Stimulated activated CD8-positive, alpha-beta memory T cell treated with anti-CD3 and anti-CD28 coated beads, Interleukin-4, amount 100 ng/mL, for 4 hours (primary cell): ENCODE results near the gene METTL17.

Source experiments
- DNase-seq, 2 donors: peaks; one replicate each; pipeline ENCODE4 v3.0.0-alpha.2; 2020; ENCODE audit warnings: low read depth in 2 of 2, low spot score in 1 of 2

Gene METTL17

GRCh38 chr14:21041676-21042433 is 52.1 kb downstream of the METTL17 start, which contains the start of gene RNASE7:
Gene RNASE7, plus strand, starts transcription at chr14:21042362. Its CDS starts 631 bp downstream, at chr14:21042993.
- no peak for DNase-seq

- DNase-seq, result no peak
These were observed 53.1 kb downstream of the METTL17 start for GRCh38 chr14:21042918-21043317.

DNA sequence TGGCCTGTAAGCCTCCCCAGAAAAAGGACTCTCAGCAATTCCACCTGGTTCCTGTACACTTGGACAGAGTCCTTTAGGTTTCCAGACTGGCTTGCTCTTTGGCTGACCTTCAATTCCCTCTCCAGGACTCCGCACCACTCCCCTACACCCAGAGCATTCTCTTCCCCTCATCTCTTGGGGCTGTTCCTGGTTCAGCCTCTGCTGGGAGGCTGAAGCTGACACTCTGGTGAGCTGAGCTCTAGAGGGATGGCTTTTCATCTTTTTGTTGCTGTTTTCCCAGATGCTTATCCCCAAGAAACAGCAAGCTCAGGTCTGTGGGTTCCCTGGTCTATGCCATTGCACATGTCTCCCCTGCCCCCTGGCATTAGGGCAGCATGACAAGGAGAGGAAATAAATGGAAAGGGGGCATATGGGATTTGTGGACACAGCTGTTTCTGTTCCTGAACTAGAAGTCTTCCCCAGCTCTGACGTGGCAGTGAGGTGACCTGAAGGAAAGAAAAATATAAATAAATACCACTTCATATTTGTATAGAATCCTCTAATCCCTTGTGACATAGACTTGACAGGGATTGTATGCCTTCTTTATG is 53.7 kb downstream of the METTL17 start:
- DNase-seq, result no peak

GRCh38 chr14:21043974-21044618 is 54.3 kb downstream of the METTL17 start:
- no peak for DNase-seq
